Lower leg skin (tissue), 4 donors: Measurements from ENCODE around the gene MAD1L1. TPM values are rescaled to one million over a fixed set of nuclear protein-coding genes. Genes with fewer than 3 reads are reported as not detected.

ENCODE experiments used
- DNase-seq, 2 donors: peaks; one replicate each; pipeline ENCODE4 v3.0.0-alpha.2; 2019; ENCODE audit warnings: low spot score in 2 of 2
- H3K4me3 ChIP-seq: fragments of 200-600 bp; sonication (generic); 2 replicates; pipeline ENCODE4 v1.5.1; 2017; ENCODE audit warnings: mild to moderate bottlenecking, low read depth; ENCODE audit not compliant: poor library complexity, severe bottlenecking
- POLR2A ChIP-seq, 2 donors: fragments of 450-650 bp; IDR thresholded peaks; one replicate each; pipeline ENCODE4 v1.6.1; 2016 to 2017; ENCODE audit warnings: antibody characterized with exemption in 2 of 2, mild to moderate bottlenecking in 1 of 2, moderate library complexity in 1 of 2
- WGBS, 2 donors: methylation state at CpG; one replicate each; pipeline ENCODE4 v1.1.5; 2018; 5-methylcytosine and 5-hydroxymethylcytosine counted together
- intact Hi-C: fragments of 100-400 bp; cut with DNase I; formaldehyde crosslinking; loops from one replicate; pipeline ENCODE4 v1.15.0; 2023; ENCODE audit warnings: low total_unique reads
- total RNA-seq, 4 donors: library from RNA; depleted of rRNA; stranded (reverse); fragments of >200 nt; gene quantifications; one replicate each; pipeline ENCODE4 v1.1.0, GENCODE V29; 2016
- TF ChIP-seq, protein P1 (sequence below), 3 donors: fragments of 450-650 bp; IDR thresholded peaks; one replicate each; pipeline ENCODE4 v1.5.1; 2016; ENCODE audit warnings: antibody characterized with exemption in 3 of 3, mild to moderate bottlenecking in 3 of 3, moderate library complexity in 2 of 3

Gene MAD1L1
- total RNA-seq, 4 donors from 2014 or later = 37.7 to 77.8 (median 59.4) TPM

DNA sequence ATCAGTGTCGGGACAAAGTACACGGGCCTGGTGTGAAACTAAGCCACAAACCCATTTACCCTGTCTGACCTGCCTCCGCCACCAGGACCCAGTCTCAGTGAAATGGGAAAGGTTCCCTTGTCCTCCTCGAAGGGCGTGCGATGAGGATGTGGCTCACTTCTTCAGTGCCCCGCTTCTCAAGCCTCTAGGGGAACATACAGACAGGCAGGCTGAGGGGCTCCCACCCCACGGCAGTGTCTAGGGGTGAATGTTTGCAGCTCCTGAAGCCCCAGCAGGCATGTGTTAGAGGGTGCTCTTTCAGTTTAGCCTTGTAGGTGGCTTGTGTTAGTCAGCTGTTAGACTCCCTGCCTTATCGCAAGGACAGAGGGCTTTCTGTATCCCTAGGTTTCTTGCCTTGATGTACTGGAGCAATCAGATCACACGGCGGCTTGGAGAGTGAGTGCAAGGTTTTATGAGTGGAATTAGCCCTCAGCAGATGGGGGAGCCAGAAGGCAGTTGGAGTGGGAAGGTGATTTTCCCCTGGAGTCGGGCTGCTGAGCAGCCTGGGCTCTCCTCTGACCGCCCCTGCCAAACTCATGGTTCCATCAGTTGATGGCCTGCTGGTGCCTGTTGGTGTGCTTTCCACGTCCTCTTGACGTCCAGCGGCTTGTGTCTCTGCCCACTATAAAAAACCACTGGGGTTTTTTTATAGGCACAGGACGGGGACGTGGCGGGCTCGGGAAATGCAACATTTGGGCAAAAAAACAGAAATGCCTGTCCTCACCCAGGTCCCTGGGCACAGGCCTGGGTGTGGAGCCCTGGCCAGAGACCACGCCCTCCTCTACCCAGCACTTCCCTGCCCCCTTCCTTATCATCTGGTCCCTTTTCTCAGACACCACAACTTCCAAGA lies 10.0 kb upstream of the MAD1L1 start:
- 28 to 34% methylated on average over 21 of the region's 21 CpGs for WGBS, 2 donors
- no peak for TF ChIP-seq POLR2A (IDR thresholded peaks at IDR 0.05)
- TF ChIP-seq, protein P1, sequence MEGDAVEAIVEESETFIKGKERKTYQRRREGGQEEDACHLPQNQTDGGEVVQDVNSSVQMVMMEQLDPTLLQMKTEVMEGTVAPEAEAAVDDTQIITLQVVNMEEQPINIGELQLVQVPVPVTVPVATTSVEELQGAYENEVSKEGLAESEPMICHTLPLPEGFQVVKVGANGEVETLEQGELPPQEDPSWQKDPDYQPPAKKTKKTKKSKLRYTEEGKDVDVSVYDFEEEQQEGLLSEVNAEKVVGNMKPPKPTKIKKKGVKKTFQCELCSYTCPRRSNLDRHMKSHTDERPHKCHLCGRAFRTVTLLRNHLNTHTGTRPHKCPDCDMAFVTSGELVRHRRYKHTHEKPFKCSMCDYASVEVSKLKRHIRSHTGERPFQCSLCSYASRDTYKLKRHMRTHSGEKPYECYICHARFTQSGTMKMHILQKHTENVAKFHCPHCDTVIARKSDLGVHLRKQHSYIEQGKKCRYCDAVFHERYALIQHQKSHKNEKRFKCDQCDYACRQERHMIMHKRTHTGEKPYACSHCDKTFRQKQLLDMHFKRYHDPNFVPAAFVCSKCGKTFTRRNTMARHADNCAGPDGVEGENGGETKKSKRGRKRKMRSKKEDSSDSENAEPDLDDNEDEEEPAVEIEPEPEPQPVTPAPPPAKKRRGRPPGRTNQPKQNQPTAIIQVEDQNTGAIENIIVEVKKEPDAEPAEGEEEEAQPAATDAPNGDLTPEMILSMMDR (IDR thresholded peaks at IDR 0.05) = no peak
- H3K4me3 ChIP-seq = peak overlapping the region; percentile 76
- DNase-seq = no peak
- intact Hi-C loops = no loop called here

DNA sequence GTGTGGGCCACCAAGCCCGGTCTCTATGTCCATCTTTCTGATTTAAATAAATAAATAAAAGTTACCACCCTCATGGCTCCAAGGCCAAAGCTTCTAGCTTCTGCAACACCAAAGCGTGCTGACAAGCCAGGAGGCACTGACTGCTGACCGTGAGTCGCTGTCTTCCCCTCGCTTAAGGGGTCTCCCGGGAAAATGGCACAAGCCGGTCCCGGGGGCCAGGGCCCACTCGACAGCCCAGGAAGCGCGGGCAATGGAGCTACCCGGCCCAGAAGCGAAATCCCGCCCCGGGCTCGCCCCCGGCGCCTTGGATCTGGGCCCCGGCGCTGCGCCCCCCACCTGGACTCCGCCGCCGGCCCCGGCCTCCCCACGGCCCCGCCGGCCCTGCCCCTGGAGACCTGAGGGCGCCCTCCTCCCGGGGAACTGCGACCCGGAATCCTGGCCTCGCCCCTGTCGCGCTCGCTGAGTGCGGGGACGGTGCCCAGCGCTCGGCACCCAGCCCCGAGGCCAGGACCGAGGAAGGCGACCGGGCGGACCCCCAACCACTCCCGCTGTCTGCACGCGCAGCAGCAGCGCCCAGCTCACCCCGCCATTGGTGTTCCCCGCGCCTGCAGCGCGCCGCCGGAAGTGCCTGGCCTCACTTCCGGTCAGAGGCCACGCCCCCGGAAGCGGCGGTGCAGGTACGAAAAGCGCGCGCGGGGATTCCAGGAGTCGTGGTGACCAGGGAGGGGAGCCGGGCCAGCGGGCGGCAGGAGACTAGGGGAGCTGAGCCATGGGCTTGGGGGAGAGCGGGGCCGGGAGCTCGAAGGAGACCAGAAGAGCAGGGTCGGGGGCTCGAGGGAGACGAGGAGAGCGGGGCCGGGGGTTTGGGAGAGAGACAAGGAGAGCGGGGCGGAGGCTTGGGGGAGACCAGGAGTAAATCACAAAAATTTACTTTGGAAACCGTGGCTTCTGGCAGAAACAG lies 9.1 kb upstream of the MAD1L1 start, which contains the start of the genes MRM2 and NUDT1:
MRM2 (minus strand) TSS at position 626 of the 961 bp plus-strand sequence; CDS start at position 590, 36 bp downstream.
NUDT1 (plus strand) TSS at position 647 of the 961 bp plus-strand sequence. CDS start 2,349 bp downstream, outside the sequence.
- intact Hi-C loops = no loop called here
- 1 to 2% methylated on average over 28 to 68 of the region's 81 CpGs for WGBS, 2 donors
- H3K4me3 ChIP-seq = peak within 1 kb of the TSS; percentile 76
- no peak for TF ChIP-seq POLR2A (IDR thresholded peaks at IDR 0.05)
- TF ChIP-seq, protein P1 (IDR thresholded peaks at IDR 0.05) = no peak
- DNase-seq = peak; percentile 66 to 94

DNA sequence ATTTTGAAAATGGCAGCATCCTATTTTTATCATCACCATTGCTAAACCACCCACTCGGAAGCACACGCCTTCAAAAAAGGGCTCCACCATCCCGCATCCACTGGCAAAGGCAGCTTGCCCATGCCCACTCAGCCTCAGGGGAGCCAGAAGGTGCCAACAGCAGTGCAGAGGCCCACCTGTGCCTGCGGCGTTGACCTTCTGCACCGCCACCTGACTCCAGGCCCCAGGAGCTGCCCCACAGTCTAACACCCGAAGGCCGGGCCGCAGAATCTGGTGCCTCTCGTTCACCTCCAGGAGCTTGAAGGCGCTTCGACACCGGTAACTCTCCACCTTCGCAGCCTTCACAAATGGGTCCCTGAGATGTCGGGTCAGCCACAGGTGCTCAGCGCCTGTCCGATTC lies 6.5 kb upstream of the MAD1L1 start:
- intact Hi-C loops = no loop called here
- no peak overlapping the region for H3K4me3 ChIP-seq
- no peak for DNase-seq
- TF ChIP-seq POLR2A (IDR thresholded peaks at IDR 0.05) = no peak
- TF ChIP-seq, protein P1 (IDR thresholded peaks at IDR 0.05) = no peak
- 95% methylated on average over 17 of the region's 17 CpGs for WGBS, 2 donors

DNA sequence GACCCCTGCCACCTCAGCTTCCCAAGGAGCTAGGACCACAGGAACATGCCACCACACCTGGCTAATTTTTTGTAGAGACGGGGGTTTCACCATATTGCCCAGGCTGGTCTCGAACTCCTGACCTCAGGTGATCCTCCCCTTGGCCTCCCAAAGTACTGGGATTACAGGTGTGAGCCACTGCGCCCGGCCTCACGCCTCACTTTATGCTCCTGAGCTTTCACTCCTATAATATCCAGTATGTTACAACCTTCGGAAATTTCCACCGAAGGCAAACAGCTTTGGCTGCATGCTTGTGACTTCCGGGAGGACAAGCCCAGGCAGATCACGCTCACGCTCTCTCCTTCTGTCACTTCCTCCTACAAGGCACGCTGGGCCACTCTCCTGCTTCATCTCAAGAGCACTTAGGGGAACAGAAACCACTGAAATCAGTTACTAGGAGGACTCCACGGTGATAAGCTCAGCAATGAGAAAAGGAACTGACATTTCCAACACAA lies 4.4 kb upstream of the MAD1L1 start:
- intact Hi-C loops = no loop called here
- no peak overlapping the region for H3K4me3 ChIP-seq
- WGBS, 2 donors = 47 to 51% methylated on average over 12 of the region's 12 CpGs
- DNase-seq = peak in 1 of 2 donors; percentile 62
- TF ChIP-seq, protein P1 (IDR thresholded peaks at IDR 0.05) = no peak
- no peak for TF ChIP-seq POLR2A (IDR thresholded peaks at IDR 0.05)

DNA sequence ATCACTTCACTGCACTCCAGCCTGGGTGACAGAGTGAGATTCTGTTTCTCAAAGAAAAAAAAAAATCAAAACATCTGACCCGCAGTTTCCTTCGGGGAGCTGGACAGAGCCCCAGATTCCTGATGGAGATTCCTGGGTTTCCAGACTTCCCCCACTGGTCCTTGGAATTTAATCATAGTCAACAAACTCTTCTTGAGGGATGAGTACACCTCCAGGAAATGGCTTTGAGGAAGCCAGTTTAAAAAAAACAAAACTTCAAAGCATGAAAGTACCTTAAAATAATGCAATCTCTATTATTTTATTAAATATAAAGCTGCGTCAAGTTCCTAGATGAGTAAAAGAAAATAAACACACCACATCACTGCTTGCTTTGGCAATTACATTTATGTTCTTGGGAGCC lies 1.2 kb upstream of the MAD1L1 start:
- WGBS, 2 donors = 83 to 87% methylated on average over 3 of the region's 3 CpGs
- TF ChIP-seq POLR2A (IDR thresholded peaks at IDR 0.05) = no peak
- TF ChIP-seq, protein P1 (IDR thresholded peaks at IDR 0.05) = no peak
- DNase-seq = no peak
- no peak overlapping the region for H3K4me3 ChIP-seq
- intact Hi-C loops = no loop called here
